ENCODE results near the gene ST14. TPM values are rescaled to one million over a fixed set of nuclear protein-coding genes. Genes with fewer than 3 reads are reported as not detected.

The ST14 gene
- total and polyA plus RNA-seq, 10 donors, result 7.1 to 25.9 (median 12.5) TPM

- peaks cover 0 to 61% (median 19%) of the 10 kb centered on the region in 7 donors for H3K27me3 ChIP-seq (replicated peaks in 1 of 7)
- H3K4me1 ChIP-seq, result peaks cover 6 to 70% (median 51%) of the 10 kb centered on the region in 6 donors
- H3K27ac ChIP-seq, result peak overlapping the region in 3 of 8 donors; percentile 28 to 62 (median 55)
- no peak for DNase-seq
- intact Hi-C loops (cut with DNase I; ENCODE audit: low total_unique reads), result no loop called here
- no peaks in the 10 kb centered on the region for H3K36me3 ChIP-seq
- TF ChIP-seq POLR2AphosphoS5 (IDR thresholded peaks at IDR 0.05) (no peak), POLR2A (IDR thresholded peaks at IDR 0.05) (no peak)
- TF ChIP-seq, protein P1, sequence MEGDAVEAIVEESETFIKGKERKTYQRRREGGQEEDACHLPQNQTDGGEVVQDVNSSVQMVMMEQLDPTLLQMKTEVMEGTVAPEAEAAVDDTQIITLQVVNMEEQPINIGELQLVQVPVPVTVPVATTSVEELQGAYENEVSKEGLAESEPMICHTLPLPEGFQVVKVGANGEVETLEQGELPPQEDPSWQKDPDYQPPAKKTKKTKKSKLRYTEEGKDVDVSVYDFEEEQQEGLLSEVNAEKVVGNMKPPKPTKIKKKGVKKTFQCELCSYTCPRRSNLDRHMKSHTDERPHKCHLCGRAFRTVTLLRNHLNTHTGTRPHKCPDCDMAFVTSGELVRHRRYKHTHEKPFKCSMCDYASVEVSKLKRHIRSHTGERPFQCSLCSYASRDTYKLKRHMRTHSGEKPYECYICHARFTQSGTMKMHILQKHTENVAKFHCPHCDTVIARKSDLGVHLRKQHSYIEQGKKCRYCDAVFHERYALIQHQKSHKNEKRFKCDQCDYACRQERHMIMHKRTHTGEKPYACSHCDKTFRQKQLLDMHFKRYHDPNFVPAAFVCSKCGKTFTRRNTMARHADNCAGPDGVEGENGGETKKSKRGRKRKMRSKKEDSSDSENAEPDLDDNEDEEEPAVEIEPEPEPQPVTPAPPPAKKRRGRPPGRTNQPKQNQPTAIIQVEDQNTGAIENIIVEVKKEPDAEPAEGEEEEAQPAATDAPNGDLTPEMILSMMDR (IDR thresholded peaks at IDR 0.05 in 8 of 11, conservative IDR thresholded peaks at IDR 0.05 in 3 of 11), result no peak
- H3K4me3 ChIP-seq, result peak overlapping the region; percentile 22 to 75 (median 48)
- no peaks in the 10 kb centered on the region for H3K9me3 ChIP-seq
- 33 to 45% (median 39%) methylated on average over 19 of the region's 19 CpGs for WGBS, 5 donors
Measured at GRCh38 chr11:130160498-130161155, 1.0 kb downstream of the ST14 start.

DNA sequence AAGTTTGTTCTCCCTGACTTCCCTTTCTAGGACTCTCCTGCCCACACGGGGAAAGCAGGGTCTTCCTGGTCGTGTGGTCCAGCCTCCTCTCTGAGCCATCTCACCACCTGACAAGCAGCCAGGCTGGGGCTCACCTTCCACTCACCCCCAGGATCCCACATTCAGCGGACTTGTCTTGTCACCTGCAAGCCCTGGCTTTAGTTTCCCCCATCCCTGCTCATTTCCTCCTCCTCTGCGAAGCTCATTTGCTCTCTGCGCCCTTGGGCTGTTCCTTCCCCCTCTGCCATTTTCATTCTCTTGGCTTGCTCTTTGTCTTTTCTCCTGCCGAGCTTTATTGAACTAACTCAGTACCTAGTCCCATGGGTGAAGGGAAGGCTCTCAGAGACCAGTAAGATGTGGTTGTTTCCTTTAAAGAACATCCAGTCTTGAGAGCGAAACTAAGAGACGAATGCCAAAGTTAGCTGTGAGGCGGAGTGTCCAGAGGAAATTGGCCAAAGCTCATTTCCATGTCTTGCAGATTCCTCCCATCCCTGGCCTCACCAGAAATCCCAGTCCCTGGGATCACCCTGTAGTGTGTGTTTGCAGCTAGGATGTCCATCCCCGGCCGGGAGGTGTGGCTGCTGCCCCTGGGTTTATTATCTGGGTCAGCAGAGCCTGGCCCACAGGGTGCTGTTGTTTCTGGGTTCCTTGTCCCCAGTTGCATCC is 2.0 kb downstream of the ST14 start:
- 59 to 74% (median 69%) methylated on average over 10 to 11 of the region's 11 CpGs for WGBS, 5 donors
- DNase-seq, result no peak
- TF ChIP-seq POLR2A (IDR thresholded peaks at IDR 0.05), result no peak
- TF ChIP-seq, protein P1 (IDR thresholded peaks at IDR 0.05 in 8 of 11, conservative IDR thresholded peaks at IDR 0.05 in 3 of 11), result no peak
- no peaks in the 10 kb centered on the region for H3K36me3 ChIP-seq
- H3K27ac ChIP-seq, result no peak overlapping the region
- peaks cover 0 to 61% (median 19%) of the 10 kb centered on the region in 7 donors for H3K27me3 ChIP-seq (replicated peaks in 1 of 7)
- peaks cover 6 to 75% (median 55%) of the 10 kb centered on the region in 6 donors for H3K4me1 ChIP-seq
- intact Hi-C loops (cut with DNase I; ENCODE audit: low total_unique reads), result no loop called here
- H3K4me3 ChIP-seq, result peak overlapping the region in 1 of 8 donors; percentile 75
- no peaks in the 10 kb centered on the region for H3K9me3 ChIP-seq

DNA sequence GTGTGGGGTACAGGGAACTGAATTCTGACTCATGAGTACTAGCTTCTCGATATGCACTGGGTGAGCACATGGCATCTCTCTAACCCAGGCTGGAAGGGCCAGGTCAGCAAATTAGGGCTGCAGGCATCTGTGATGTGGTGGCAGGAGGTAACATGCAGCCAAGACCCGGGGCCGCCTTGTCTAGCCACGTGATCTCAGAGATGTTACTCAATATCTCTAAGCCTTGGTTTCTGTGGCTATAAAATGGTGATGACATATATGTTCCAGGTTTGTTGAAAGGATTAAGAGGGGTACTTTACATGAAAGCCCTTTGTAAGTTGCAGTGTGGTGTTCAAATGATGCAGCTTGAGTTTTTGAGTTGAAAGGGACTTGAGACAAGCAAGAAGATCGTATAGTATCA is 3.2 kb downstream of the ST14 start:
- no peak overlapping the region for H3K4me3 ChIP-seq
- peak overlapping the region in 1 of 8 donors; percentile 8 for H3K27ac ChIP-seq
- H3K4me1 ChIP-seq, result peaks cover 6 to 79% (median 55%) of the 10 kb centered on the region in 6 donors
- H3K9me3 ChIP-seq, result no peaks in the 10 kb centered on the region
- peaks cover 0 to 64% (median 19%) of the 10 kb centered on the region in 7 donors for H3K27me3 ChIP-seq (replicated peaks in 1 of 7)
- 47 to 92% (median 63%) methylated on average over 5 of the region's 5 CpGs for WGBS, 5 donors
- intact Hi-C loops (cut with DNase I; ENCODE audit: low total_unique reads), result no loop called here
- no peaks in the 10 kb centered on the region for H3K36me3 ChIP-seq
- TF ChIP-seq, protein P1 (IDR thresholded peaks at IDR 0.05 in 8 of 11, conservative IDR thresholded peaks at IDR 0.05 in 3 of 11), result no peak
- TF ChIP-seq POLR2A (IDR thresholded peaks at IDR 0.05), result no peak
- DNase-seq, result no peak
